GM10847 (cell line): ENCODE data around the gene RPS19.

Experiments used
- POLR2A ChIP-seq: IDR thresholded peaks from 2 replicates; pipeline ENCODE4 v1.6.1; 2011; ENCODE audit not compliant: insufficient read length; ENCODE audit errors: extremely low read depth

The RPS19 gene

DNA sequence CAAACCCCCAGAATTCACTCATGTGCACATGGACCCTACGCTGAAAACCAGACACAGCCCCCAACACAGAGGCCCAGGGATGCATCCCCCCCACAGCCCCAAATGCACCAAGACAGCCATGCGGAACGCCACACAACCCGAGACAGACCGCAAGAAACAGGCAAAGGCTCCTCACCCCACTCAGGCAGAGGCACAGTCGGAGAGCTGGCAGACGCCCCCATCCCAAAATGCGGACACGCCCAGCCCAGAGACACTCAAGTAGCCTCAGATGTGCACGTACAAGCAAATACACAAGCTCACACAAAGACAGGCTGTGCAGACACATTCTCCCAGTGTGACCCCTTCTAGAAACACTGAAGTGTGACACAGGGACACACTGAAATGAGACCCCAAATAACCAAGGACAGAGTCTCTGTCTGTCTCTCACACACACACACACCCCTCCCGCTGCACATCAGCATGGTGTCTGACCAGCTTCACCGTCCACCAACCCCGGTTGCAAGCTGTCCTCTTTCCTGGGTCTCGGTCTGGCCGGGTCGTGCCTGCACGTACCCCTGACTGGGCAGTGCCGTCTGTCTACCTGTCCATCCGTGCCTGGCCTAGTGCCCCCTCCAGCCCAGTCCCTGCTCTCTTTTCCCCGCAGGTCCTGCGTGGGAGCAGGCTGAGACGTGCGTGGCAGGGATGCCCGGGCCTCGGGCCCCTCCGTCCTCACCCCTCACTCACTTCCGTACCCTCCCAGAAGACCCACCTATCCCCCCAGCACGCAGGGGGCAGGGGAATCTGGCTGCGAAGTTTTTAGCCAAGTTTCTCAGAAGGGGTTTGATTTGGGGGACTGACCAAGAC, 52.1 kb downstream of the RPS19 start:
- no peak for TF ChIP-seq POLR2A

DNA sequence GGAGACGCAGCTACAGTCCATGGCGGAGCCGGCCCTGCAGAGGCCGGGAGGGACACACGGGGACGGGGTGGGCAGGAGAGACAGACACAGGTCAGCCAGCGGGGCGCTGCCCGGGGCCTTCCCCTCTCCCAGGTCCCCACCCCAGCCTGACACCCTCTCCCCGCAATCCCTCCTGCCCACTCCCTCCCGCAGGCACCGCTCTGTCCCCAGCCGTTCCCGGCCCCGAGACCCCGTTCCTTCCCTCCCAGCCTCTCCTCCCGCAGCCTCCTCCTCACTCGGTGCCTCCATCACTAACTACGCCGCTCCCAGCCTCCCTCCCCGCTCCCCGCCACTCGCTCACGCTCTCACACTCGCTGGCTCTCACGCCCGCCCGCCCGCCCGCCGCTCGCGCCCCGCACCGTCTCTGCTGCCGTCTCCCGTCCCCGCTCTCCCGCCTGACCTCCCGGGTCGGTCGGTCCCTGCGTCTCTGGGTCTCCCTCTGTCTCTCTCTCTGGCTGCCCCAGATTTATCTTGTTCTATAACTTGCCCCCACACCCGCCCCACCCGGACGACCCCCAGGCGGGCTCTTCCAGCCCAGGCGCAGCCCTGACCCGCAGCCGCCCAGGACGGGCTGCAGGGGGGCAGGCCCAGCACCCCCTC, 53.0 kb downstream of the RPS19 start:
- TF ChIP-seq POLR2A = no peak

DNA sequence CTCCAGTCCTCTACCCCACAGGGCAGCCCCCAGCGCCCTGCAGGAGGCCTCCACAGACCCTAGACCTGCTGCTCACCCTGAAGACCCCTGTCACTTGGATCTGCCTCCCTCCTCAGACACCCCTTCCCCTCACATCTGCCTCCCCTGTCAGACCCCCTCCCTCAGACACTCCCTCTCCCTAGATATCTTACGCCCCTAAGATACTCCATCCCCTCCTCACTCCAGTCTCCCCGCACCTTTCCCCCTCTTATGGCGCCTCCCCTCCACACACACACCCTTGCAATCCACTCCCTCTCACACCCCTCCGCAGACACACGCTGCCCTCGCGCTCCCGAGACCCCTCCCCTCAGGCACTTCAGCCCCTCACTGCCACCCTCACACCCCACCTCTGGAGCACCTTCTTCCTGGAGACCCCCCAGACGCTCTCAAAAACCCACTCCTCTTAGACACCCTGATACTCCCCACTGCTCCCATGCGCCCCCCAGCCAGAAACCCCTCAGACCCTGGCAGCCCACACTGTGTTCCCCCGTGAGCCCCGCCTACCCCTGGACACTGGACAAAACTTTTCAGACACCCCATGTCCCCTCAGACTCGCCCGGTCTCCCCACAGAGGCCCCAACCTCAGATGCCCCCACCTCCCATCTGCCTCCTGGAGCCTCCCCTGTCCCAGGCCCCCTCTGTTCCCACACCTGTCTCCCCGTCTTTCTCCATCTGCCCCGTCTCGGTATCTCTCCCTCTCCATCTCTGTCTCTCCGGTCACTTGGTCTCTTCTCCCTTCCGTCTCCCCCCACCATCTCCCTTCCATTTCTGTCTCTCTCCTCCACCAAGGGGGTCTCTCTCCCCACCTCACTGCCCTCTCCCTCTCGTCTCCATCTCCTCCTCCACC, 53.7 kb downstream of the RPS19 start:
- no peak for TF ChIP-seq POLR2A

DNA sequence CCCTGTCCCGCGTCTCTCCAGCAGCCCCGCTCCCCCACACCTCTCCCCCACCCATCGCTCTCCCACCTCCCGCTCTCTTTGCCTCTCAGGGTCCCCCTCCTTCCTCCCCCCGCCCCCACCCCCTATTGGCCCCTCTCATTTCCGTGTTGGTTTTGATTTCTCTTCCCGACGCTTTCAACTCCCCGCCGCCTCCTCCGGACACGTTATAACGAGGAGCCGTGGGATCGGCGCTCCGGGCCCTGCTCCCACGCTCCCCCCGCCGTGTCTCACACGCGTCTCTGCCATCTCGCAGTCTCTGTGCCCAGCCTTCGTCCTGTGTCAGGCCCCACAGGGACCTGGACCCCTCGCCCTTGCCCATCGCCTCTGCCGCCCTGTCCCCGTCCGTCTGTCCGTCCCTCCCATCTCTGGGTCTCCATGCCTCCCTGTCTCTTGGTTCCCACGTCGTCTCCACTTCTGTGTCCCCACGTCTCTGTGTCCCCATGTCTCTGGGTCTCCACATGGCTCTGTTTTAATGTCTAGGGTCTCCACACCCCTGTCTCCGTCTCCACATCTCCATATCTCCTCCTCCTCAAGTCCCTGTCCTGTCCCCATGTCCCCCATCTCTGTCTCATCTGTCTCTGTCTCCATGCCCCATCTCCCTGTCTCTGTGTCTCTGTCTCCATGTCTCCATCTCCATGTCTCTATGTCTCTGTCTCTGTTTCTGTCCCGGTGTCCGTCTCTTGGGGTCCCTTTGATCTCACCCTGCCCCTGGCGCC, 55.1 kb downstream of the RPS19 start:
- no peak for TF ChIP-seq POLR2A

DNA sequence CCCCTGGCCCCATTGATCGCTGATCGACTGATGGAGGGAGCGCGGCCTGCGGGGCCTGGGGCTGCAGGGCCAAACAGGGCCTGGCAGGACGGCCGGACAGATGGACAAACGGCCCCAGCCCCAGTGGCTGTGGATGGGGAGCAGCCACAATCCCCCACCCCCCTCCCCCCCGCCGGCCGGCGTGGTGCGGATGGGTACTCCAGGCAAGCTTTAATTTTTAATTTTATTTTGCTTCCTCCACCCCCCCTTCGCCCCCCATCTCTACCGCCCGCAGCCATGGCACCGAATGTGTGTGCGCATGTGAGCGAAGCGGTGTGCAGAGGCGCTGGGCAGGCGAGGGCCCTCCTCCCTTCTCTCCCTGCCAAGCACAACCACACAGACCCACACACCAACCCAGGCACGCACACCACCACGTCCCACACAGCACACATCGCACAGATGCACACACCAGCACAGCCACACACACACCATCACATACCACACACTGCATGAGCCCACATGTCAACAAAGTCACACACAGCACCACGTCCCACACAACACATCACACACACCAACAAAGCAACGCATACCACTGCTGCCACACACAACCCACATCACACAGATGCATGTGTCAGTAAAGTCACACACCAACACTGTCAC, 55.8 kb downstream of the RPS19 start:
- no peak for TF ChIP-seq POLR2A

DNA sequence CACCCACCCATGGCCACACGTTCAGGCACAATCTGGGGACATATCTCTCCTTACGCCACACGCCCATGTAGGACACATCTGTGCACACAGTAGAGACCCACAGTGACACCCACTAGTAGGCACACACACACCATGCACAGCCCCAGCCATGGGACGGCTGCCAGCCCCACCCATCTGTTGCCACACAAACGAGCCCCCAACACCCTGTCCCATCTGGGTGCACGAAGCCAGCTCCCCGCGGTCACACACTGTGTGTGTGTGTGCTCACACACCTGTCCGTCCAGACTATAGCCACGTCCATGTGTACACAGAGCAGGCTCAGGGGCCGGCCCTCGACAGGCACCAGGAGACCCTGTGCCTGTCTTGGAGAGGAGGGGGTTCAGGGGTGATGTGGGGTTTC, 57.6 kb downstream of the RPS19 start:
- TF ChIP-seq POLR2A = no peak

DNA sequence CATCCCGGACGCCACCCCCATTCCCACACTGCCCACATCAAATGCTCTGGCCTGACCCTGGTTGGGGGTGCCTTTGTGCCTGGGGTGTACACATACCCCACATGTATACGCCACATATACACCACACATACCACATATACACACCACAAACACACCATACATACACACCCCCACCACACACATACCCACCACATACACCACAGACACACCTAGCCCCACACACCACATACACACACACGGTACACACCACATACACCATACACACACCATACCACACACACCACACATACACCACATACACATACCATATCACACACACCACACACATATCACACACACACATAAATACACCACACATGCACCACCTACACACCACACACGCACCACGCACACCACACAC, 58.0 kb downstream of the RPS19 start:
- TF ChIP-seq POLR2A = no peak

DNA sequence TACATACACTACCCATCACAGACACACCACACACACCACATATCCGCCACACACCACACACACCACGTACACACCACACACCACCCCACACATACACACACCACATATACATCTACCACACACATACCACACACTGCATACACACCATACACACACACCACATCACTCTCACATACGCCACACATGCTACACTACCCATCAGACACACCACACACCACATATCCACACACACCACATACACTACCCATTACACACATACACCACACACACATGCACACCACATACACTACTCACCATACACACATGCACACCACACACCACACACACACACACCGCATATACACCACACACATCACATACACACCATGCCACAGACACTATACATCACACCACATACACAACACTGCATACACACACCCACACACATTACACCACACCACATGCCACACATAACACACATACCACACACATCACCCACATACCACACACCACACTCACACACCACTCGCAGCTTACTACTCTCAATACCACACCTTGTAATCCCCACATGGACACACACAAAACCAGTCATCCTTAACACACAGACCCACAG, 58.7 kb downstream of the RPS19 start:
- no peak for TF ChIP-seq POLR2A

DNA sequence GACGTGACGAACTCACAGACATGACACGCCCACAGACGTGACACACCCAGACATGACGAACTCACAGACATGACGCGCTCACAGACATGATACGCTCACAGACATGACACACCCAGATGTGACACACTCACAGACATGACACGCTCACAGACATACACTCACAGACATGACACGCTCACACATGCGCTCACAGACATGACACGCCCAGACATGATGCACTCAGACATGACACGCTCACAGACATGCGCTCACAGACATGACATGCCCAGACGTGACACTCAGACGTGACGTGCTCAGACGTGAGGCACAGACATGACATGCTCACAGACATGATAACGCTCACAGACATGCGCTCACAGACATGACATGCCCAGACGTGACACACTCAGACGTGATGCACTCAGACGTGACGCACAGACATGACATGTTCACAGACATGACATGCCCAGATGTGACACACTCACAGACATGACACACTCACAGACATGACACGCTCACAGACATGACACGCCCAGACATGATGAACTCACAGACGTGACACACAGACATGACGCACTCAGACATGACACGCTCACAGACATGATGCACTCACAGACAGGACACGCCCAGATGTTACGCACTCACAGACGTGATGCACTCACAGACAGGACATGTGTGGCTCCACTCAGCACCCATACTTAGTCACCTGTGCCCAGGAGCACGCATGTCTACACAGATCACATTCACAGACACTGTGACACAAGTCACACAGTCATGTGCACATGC, 60.1 kb downstream of the RPS19 start:
- TF ChIP-seq POLR2A = no peak

DNA sequence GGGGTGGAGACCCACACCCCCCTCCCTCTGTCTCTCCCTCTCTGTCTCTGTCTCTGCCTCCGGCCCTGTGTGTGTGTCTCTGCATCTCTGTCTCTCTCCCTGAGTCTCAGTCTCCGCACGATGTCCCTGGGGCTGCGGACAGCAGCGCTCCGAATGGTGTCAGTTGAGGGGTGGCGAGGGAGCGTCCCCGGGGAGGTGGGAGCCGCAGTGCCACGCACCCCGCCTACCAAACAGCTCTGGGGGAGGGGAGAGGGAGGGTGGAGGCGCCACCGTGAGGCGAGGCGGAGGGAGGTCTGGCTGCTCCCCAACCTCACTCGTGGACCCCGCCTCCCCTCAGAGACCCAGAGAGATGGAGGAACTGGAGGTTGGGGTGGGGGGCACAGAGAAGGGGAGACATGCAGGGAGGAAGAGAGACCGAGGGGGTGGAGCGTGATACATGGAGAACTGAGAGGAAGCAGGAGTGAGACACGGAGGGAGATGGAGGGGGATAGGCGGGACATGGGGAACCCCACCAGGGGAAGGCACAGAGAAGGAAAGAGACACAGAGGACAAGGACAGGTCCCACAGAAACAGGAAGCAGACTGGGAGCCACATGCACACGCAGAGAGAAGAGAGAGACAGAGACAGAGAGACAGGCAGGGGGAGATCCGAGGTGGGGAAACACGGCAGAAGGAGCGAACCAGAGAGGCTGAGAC, 61.0 kb downstream of the RPS19 start:
- no peak for TF ChIP-seq POLR2A

DNA sequence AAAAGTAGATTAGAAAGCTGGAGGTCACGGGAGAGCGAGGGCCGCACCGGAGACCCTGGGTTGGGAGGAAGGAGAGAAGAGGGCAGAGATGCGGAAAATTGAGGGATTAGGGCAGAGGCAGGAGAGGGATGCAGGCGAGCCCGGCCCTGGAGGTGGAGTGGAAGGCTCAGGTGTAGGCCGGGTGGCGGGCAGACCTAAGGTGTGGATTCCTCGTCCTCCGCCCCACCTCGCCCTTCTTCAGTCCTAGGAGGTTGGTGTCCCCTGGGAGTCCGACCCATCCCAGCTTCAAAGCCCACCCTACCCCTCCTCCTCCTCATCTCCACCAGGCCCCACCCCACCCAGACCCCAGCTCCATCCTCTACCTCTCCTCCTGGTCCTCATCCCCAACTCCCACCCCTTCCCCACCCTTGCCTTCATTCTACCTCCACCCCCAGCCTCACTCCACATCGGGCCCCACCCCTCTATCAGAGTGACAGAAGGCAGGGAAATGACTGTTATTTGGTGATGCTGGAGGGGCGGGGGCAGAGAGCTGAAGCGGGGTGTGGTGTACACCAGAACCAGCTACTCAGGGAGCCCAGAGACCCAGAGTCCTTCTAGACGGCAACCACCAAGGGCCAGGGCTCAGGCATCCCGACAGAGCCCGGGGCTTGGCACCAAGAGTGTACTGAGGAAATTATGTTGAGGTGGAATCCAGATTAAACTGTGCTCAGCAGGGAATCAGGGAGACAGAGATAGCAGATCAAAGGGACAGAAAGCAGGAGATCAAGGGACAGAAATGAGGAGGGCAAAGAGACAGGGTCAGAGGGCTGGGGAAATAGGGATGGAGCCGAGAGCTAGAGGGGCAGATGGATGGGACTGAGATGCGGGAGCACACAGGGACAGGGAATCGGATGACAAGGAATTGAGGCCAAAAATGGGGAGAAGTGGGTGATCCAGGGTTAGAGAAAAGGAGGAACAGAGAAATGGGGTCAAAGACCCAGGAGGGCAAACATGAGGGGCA, 61.8 kb downstream of the RPS19 start:
- TF ChIP-seq POLR2A = no peak
